OCI-LY1 (cell line): ENCODE results near the gene KCNJ4.
A peak's percentile ranks its signal among the peaks of the same experiment; 100 is the strongest.

ENCODE experiments used
- H2AFZ ChIP-seq: fragments of 200-600 bp; sonication (generic), shearing (Covaris generic); 2 replicates; pipeline ENCODE4 v1.6.0; 2014; ENCODE audit warnings: antibody characterized with exemption, mild to moderate bottlenecking, low read length
- H3F3A ChIP-seq: fragments of 200-600 bp; sonication (generic), shearing (Covaris generic); 2 replicates; pipeline ENCODE4 v1.6.0; 2014; ENCODE audit warnings: mild to moderate bottlenecking, antibody characterized with exemption, low read length, moderate library complexity; ENCODE audit not compliant: insufficient read depth
- H3K27ac ChIP-seq: fragments of 200-600 bp; sonication (generic); 2 replicates; pipeline ENCODE4 v1.5.1; 2014; ENCODE audit warnings: low read length, mixed run types, mild to moderate bottlenecking, low read depth; ENCODE audit not compliant: poor library complexity, severe bottlenecking
- H3K27me3 ChIP-seq: fragments of 200-600 bp; sonication (generic); 2 replicates; pipeline ENCODE4 v1.6.0; 2014; ENCODE audit warnings: antibody characterized with exemption, mild to moderate bottlenecking, low read length, moderate library complexity; ENCODE audit not compliant: insufficient read depth
- H3K36me3 ChIP-seq: fragments of 200-600 bp; sonication (generic); 2 replicates; pipeline ENCODE4 v1.6.1; 2014; ENCODE audit warnings: mild to moderate bottlenecking, antibody characterized with exemption, low read length, moderate library complexity, mixed read lengths; ENCODE audit not compliant: insufficient read depth
- H3K4me1 ChIP-seq: fragments of 200-600 bp; sonication (generic); 2 replicates; pipeline ENCODE4 v1.5.1; 2014; ENCODE audit warnings: mild to moderate bottlenecking, low read length, moderate library complexity; ENCODE audit not compliant: insufficient read depth, severe bottlenecking
- H3K4me2 ChIP-seq: fragments of 200-600 bp; sonication (generic), shearing (Covaris generic); 2 replicates; pipeline ENCODE4 v1.6.1; 2014; ENCODE audit warnings: low read length
- H3K4me3 ChIP-seq: fragments of 200-600 bp; sonication (generic); 2 replicates; pipeline ENCODE4 v1.5.1; 2014; ENCODE audit warnings: low read length, low read depth, mild to moderate bottlenecking, mixed read lengths; ENCODE audit not compliant: poor library complexity, severe bottlenecking
- H3K79me2 ChIP-seq: fragments of 200-600 bp; shearing (Covaris generic); 2 replicates; pipeline ENCODE4 v1.6.1; 2016; ENCODE audit warnings: mixed run types, low read length, mixed read lengths; ENCODE audit not compliant: insufficient read depth
- H3K9ac ChIP-seq: fragments of 200-600 bp; sonication (generic), shearing (Covaris generic); 2 replicates; pipeline ENCODE4 v1.6.1; 2014; ENCODE audit warnings: mild to moderate bottlenecking, low read length, mixed read lengths
- H3K9me2 ChIP-seq: fragments of 200-600 bp; sonication (generic), shearing (Covaris generic); 2 replicates; pipeline ENCODE4 v1.6.1; 2014; ENCODE audit warnings: low read depth, mild to moderate bottlenecking, low read length, mixed read lengths
- H3K9me3 ChIP-seq: fragments of 200-600 bp; shearing (Covaris generic); 2 replicates; pipeline ENCODE4 v1.6.1; 2014; ENCODE audit warnings: low read length, mixed read lengths
- H4K20me1 ChIP-seq: fragments of 200-600 bp; sonication (generic), shearing (Covaris generic); 2 replicates; pipeline ENCODE4 v1.6.0; 2016; ENCODE audit warnings: mild to moderate bottlenecking, low read length; ENCODE audit not compliant: insufficient read depth
- EZH2 ChIP-seq: fragments of 200-600 bp; sonication (generic), shearing (Covaris generic); IDR thresholded peaks from 2 replicates; pipeline ENCODE4 v1.8.0; 2017; ENCODE audit warnings: borderline replicate concordance, mixed run types, mild to moderate bottlenecking, antibody characterized with exemption, low read length, moderate library complexity, mixed read lengths
- TF ChIP-seq, protein P1 (sequence below): fragments of 200-600 bp; sonication (generic), shearing (Covaris generic); IDR thresholded peaks from 2 replicates; pipeline ENCODE4 v1.5.1; 2017; ENCODE audit warnings: mild to moderate bottlenecking, antibody characterized with exemption, low read length, moderate library complexity, mixed read lengths

The KCNJ4 gene

DNA sequence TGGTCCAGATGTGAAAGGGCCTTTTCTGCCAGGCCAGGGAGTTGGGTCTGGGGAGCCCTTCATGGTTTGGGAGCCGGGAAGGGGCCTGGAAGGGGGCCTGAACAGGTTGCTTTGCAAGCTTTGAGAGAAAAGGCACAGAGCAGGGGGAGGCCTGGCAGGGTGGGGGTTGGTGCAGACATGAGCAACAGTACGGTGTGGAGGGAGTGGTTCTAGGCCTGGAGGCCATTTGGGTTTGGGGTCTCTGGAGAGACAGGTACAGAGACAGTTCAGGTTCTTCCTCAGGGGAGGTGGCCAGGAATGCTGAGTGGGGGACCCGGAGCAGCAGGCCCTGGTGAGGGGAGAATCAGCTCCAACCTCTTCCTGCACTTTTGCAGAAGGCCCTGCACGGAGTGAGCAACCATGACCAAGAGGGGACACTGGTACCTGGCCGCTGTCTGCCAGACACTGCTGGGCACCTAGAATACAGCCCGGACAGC is 14.3 kb upstream of the KCNJ4 start:
- no peak overlapping the region for H3K4me3 ChIP-seq

DNA sequence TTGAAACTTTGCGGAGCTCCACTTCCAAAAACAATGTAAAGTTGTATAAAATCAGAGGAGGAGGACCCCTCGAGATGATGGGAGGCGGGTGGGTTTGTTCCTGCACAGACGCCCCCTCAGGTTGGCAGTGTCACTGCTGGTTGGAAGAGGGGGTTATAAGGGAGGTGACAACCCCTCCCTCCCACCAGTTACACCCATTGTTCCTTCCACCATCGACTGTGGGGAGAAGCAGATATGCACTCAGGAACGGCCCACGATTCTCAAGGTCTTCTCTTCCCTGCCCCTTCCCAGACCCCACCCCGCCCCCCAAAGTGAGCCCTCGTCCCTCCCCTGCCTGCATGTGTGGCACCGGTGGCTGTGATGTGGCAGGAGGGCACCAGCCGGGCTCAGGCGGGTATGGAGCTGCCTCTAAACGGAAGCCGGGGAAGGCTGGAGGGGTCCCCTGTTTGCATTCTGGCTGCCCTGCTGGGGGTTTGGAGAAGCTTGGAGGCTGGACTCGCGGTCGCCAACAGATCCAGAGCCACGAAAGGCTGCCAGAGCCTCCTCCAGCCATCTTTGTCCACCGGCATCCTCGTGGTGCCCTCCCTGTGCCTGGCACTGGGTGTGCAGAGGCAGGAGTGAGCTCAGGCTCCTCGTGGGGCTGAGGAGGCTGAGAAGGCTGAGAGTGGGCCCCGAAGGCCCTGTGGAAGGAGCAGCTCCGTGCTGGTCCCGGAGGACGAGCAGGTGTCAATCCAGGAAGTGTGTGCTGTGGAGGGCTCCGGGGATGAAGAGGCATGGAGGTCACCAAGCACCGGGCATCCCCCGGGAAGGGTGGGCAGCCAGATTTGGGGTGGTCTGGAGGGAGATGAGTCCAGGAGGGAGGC is 13.7 kb upstream of the KCNJ4 start:
- Histone ChIP-seq H3K9ac (no peak overlapping the region), H4K20me1 (no peaks in the 10 kb centered on the region), H3K79me2 (no peaks in the 10 kb centered on the region), H3K9me3 (no peaks in the 10 kb centered on the region), H3K27ac (no peak overlapping the region), H3K4me3 (no peak overlapping the region), H3K36me3 (no peaks in the 10 kb centered on the region), H3K4me1 (no peaks in the 10 kb centered on the region), H3K27me3 (peaks cover 13% of the 10 kb centered on the region; the same call in 1 of the 2 replicates), H3F3A (no peaks in the 10 kb centered on the region), H3K9me2 (no peaks in the 10 kb centered on the region), H3K4me2 (no peak overlapping the region), H2AFZ (no peak overlapping the region)
- TF ChIP-seq, protein P1, sequence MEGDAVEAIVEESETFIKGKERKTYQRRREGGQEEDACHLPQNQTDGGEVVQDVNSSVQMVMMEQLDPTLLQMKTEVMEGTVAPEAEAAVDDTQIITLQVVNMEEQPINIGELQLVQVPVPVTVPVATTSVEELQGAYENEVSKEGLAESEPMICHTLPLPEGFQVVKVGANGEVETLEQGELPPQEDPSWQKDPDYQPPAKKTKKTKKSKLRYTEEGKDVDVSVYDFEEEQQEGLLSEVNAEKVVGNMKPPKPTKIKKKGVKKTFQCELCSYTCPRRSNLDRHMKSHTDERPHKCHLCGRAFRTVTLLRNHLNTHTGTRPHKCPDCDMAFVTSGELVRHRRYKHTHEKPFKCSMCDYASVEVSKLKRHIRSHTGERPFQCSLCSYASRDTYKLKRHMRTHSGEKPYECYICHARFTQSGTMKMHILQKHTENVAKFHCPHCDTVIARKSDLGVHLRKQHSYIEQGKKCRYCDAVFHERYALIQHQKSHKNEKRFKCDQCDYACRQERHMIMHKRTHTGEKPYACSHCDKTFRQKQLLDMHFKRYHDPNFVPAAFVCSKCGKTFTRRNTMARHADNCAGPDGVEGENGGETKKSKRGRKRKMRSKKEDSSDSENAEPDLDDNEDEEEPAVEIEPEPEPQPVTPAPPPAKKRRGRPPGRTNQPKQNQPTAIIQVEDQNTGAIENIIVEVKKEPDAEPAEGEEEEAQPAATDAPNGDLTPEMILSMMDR, result 0 out of 2 replicates have a peak, but pooled peaks have one; percentile 14
- no peak for TF ChIP-seq EZH2

More for the DNA sequence above, 14.3 kb upstream of the KCNJ4 start:
- Histone ChIP-seq H3K9me2 (no peaks in the 10 kb centered on the region), H3K9me3 (no peaks in the 10 kb centered on the region), H3K36me3 (no peaks in the 10 kb centered on the region), H3K27me3 (peaks cover 15% of the 10 kb centered on the region; the same call in 1 of the 2 replicates), H3K4me2 (no peak overlapping the region), H3K27ac (no peak overlapping the region), H3K79me2 (no peaks in the 10 kb centered on the region), H3K4me1 (no peaks in the 10 kb centered on the region), H3K9ac (no peak overlapping the region), H2AFZ (no peak overlapping the region), H3F3A (no peaks in the 10 kb centered on the region), H4K20me1 (no peaks in the 10 kb centered on the region)
- TF ChIP-seq EZH2, result no peak
- TF ChIP-seq, protein P1, result no peak

DNA sequence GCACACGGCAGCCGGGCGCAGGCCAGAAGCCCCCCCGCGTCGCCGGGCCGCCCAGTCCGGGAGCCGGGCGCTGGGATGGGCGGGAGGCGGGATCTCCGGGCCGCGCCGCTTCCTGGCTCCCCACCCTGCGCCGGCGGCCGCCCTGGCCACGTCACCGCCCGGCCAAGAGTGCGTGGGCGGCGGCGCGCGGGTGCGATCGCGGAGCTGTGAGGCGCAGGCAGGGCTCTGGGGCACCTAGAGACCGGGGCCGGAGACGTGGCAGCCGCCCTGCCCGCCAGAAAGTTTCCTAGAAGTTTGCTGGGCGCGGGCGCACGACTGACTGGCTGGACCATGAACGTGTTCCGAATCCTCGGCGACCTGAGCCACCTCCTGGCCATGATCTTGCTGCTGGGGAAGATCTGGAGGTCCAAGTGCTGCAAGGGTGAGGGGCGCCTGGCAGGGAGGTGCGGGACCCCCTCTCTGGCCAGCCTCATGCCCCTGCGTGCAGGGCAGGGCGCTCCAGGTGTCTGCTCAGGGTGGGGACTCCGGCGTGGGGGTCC is 13.0 kb upstream of the KCNJ4 start, which contains the start of gene KDELR3:
KDELR3 (plus strand) TSS at position 193 of the 539 bp plus-strand sequence; CDS start at position 331, 138 bp downstream.
- no peak within 1 kb of the TSS for H3K4me2 ChIP-seq
- H3K27me3 ChIP-seq, result peaks cover 13% of the 10 kb centered on the region; the same call in 1 of the 2 replicates
- no peaks in the 10 kb centered on the region for H3K36me3 ChIP-seq
- H4K20me1 ChIP-seq, result no peaks in the 10 kb centered on the region
- no peak within 1 kb of the TSS for H3K27ac ChIP-seq
- peaks cover 6% of the 10 kb centered on the region for H3K4me1 ChIP-seq
- H3K9ac ChIP-seq, result no peak within 1 kb of the TSS
- H3K79me2 ChIP-seq, result no peaks in the 10 kb centered on the region
- no peaks in the 10 kb centered on the region for H3F3A ChIP-seq
- no peak for TF ChIP-seq EZH2
- TF ChIP-seq, protein P1, result no peak
- no peak within 1 kb of the TSS for H3K4me3 ChIP-seq
- no peak within 1 kb of the TSS for H2AFZ ChIP-seq
- H3K9me3 ChIP-seq, result no peaks in the 10 kb centered on the region
- H3K9me2 ChIP-seq, result no peaks in the 10 kb centered on the region
